ENCODE results near the gene APBB2. TPM values are rescaled to one million over a fixed set of nuclear protein-coding genes. Genes with fewer than 3 reads are reported as not detected.

The APBB2 gene
- total RNA-seq, 1 donor from 2014 or later, result 138 TPM

- DNase-seq (ENCODE audit: low read depth, low spot score), result no peak
These were observed 77.9 kb downstream of the APBB2 start for GRCh38 chr4:41136456-41136855.

DNA sequence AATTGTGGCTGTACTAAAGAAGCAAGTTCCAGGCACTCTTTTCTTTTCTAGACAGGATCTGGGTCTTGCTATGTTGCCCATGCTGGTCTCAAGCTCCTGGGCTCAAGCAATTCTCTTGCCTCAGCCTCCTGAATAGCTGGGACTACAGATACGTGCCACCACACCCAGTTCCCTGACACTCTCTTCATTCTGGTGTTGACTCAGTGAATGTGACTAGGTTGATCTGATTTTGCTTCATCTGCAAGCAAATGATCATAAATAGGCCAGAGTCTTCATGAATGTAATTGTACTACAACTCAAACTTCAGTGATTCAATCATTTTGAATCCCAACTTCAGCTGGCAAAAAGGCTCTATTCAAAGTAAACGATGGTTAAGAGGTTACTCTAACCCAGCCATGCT is 78.5 kb downstream of the APBB2 start:
- no peak for DNase-seq (ENCODE audit: low read depth, low spot score)

- no peak for DNase-seq (ENCODE audit: low read depth, low spot score)
These were observed 79.8 kb downstream of the APBB2 start for GRCh38 chr4:41134581-41134980.

GRCh38 chr4:41133454-41134018 is 80.8 kb downstream of the APBB2 start:
- DNase-seq (ENCODE audit: low read depth, low spot score), result no peak

DNA sequence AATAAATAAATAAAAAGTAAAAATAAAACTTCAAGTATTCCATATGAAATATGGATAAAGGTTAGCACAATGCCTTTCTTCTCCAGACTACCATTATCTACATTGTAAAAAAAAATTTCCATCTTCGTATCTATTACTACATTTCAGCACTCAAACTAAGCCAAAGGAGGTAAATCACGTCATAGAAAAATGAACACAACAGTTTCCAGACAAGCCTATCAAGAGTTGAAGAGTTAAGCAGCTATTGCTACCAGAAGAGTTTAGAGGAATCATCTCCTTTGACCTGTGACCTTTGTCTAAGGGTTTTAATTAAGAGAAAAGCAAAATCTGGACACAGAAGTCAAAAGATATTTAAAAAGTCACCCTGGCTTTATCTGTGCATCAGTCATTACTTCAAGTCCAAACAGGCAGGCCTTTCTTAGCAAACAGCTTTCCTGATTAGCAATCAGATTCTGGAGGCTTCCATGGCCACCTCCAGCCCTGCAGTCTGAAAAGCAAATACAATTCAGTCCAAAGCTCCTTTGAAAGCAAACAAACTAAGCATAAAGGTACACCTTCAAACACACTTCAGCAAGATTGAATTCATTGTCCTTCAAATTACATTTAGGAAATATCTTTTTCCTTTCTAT is 82.2 kb downstream of the APBB2 start:
- no peak for DNase-seq (ENCODE audit: low read depth, low spot score)

GRCh38 chr4:41129936-41130440 is 84.4 kb downstream of the APBB2 start:
- DNase-seq (ENCODE audit: low read depth, low spot score), result no peak

GRCh38 chr4:41129128-41129754 is 85.1 kb downstream of the APBB2 start:
- DNase-seq (ENCODE audit: low read depth, low spot score), result no peak

- no peak for DNase-seq (ENCODE audit: low read depth, low spot score)
These were observed 88.6 kb downstream of the APBB2 start for GRCh38 chr4:41125558-41126311.

GRCh38 chr4:41124916-41125548 is 89.3 kb downstream of the APBB2 start:
- no peak for DNase-seq (ENCODE audit: low read depth, low spot score)

DNA sequence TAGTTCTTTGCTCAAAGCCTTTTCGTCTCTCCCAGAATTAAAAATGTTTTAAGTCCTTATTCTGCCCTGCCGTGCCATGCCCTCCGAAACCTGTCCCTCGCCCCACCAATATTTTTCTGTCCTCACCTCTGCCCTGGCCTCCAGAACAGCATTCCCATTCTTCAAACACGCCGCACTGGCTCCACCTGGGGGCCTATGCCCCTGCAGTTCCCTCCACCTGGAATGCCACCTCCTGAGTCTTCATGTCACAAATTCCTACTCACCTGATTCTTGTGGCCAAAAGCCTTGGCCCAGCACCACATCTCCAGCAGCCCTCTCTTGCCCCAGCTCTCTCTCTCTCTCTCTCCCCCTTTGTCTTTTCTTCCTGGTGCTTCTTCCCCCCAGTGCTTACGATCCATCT is 91.6 kb downstream of the APBB2 start:
- DNase-seq (ENCODE audit: low read depth, low spot score), result no peak

DNA sequence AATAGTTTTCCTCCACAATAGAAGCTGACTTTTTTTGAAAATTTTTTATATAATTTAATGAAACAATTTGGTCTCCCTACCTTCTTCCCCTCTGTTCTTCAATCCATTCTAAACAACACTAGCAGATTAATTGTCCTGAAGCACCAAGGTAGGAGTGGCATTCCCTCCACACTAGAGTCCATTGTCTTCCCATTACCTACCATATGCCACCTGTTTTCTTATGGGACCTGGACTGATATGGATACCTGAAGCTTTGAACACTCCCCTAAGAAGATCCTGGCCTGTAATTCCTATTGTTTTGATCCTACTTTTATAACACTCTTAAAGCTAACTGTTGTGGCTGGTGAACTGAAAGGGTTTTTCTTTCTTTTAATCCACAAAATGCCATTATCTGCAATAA is 92.0 kb downstream of the APBB2 start:
- DNase-seq (ENCODE audit: low read depth, low spot score), result no peak

GRCh38 chr4:41121906-41122305 is 92.4 kb downstream of the APBB2 start:
- DNase-seq (ENCODE audit: low read depth, low spot score), result no peak

- no peak for DNase-seq (ENCODE audit: low read depth, low spot score)
These were observed 93.8 kb downstream of the APBB2 start for GRCh38 chr4:41120297-41121217.

DNA sequence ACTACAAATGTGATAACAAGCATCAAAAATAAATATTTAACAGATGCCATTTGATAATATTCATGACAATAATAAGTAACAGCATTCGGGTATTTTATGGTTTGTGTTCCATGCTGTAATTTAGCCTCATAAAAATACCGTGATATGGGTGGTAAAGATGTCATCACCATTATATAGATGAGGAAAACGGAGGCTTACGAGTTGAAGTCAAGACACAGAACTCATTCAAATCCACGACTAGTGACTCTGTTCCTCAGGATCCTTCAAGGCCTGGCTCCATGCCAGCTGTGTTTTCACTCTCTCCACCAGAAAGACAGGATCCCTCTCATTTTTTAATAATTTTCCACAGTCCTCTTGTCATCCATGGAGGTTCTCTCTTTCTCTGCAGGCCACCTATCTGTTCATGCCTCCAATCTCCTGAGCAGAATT is 94.5 kb downstream of the APBB2 start:
- no peak for DNase-seq (ENCODE audit: low read depth, low spot score)

DNA sequence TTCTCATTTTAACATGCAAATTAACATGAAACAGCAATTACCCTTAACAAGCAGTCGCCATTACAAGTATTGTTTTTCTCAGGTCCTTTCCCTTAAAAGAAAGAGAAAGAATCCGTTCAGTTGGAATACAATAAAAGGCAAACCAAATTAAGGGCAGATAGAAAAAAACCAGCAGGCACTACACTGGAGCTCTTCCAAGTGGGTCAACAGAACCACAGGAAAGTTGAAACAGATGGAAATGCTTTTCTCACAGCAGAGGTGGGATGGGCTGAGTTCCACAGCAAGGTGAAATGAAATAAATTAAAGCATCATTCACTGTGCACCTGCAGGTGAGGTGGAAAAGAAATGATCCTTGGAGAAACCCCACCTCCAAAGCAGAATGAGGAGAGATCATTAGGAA is 102.6 kb downstream of the APBB2 start:
- DNase-seq (ENCODE audit: low read depth, low spot score), result no peak

DNA sequence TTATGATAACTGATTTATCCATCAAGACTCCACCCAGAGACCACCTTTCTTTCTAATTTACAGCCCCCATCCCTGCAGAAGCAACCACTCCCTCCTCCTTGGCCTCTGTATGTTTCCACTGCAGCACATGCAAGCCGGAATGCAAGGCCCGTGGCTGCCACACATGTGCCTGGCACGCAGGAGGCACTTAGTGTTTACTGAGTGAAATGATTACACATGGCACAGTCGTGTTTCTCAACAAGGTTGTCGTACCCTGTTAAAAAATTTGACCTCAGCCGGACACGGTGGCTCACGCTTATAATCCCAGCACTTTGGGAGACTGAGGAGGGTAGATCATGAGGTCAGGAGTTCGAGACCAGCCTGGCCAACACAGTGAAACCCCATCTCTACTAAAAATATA is 104.3 kb downstream of the APBB2 start:
- DNase-seq (ENCODE audit: low read depth, low spot score), result no peak

DNA sequence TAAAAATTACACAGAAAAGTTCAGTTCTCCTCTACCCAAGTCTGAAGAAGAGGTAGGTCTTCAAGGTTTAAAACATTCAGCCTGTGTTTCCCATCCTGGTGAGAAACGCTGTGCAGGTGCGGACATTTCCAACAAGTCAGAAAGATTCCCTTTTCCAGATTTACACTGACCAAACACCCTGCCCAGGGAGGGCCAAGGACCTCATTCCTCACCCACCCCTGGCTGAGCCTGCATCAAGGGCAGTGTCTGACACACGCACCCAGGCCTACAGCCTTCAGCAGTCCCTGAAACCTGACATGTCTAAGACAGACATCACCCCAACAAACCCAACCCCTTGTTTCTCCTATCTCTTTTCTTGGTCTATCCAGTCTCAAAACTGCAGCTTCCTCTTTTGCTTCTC is 105.9 kb downstream of the APBB2 start:
- DNase-seq (ENCODE audit: low read depth, low spot score), result no peak

GRCh38 chr4:41106694-41107419 is 107.5 kb downstream of the APBB2 start:
- no peak for DNase-seq (ENCODE audit: low read depth, low spot score)

DNA sequence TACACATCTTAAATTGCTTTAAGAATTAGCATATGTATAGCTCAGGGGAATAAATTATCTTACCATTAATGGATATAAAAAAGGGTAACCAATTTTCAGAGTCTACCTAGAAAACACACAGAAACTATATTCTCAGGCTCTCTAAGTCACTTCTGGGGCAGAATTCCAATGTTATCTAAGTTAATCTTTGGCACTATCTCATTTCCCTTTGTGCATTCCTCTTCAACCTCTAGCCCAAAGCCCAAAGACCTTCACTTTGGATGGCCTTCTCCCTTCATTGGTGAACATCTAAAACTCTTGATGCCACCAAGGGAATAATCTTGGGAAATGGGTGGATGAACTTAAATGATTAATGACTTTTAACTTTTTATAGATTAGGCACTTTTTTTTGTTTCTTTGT is 108.3 kb downstream of the APBB2 start:
- DNase-seq (ENCODE audit: low read depth, low spot score), result no peak

- no peak for DNase-seq (ENCODE audit: low read depth, low spot score)
These were observed 110.2 kb downstream of the APBB2 start for GRCh38 chr4:41104155-41104554.

Measured in pulmonary artery endothelial cell (primary cell).